RWPE1 (cell line): ENCODE data around the gene THRB.

Experiments
- CTCF ChIA-PET: fragments of 350-600 bp; sonication (Branson Sonifier 250); formaldehyde crosslinking; extraction: SDS; loops from one replicate; lab custom pipeline; 2021; lab: Yijun Ruan, JAX
- POLR2A ChIA-PET: fragments of 400-600 bp; formaldehyde crosslinking; extraction: SDS; loops from one replicate; lab custom pipeline; 2020; ENCODE audit warnings: antibody characterized with exemption; ENCODE audit not compliant: low non-redundant PET; lab: Yijun Ruan, JAX
- DNase-seq: peaks from one replicate; pipeline ENCODE4 v3.0.0; 2012; ENCODE audit warnings: low spot score
- H3K27ac ChIP-seq: fragments of 450-650 bp; 2 replicates; pipeline ENCODE4 v1.5.1; 2017
- CTCF ChIP-seq: fragments of 450-650 bp; conservative IDR thresholded peaks from 2 replicates; pipeline ENCODE4 v1.5.1; 2017; ENCODE audit warnings: low read depth, mild to moderate bottlenecking

The THRB gene

GRCh38 chr3:24500806-24501205 lies 6.2 kb upstream of the THRB start:
- CTCF ChIA-PET, result interaction anchor here (0.5 kb wide), 1 partner anchor 237 kb away, joined by 3 read pairs; no protein-coding TSS in a partner anchor
- POLR2A ChIA-PET, result no interaction called here
- H3K27ac ChIP-seq, result no peak overlapping the region
- DNase-seq, result no peak
- no peak for TF ChIP-seq CTCF

DNA sequence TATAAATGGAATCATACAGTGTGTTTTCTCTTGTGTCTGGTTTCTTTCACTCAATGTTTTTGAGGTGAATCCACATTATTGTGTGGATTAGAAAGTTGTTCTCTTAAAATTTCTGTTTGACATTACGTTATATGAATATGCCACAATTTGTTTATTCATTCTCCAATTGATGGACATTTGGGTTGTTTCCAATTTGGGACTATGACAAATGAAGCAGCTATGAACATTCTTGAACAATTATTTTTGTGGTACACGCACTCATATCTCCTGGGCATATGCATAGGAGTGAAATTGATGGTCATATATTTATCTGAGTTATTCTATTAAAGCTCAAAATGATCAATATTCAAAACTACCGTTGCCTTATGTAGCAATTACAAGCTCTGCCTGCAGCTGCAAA lies 5.3 kb upstream of the THRB start:
- no peak overlapping the region for H3K27ac ChIP-seq
- POLR2A ChIA-PET, result no interaction called here
- CTCF ChIA-PET, result interaction anchor here (0.5 to 0.8 kb wide), 2 partner anchors 171 to 236 kb away, joined by 3 read pairs; no protein-coding TSS in a partner anchor
- no peak for TF ChIP-seq CTCF
- no peak for DNase-seq

DNA sequence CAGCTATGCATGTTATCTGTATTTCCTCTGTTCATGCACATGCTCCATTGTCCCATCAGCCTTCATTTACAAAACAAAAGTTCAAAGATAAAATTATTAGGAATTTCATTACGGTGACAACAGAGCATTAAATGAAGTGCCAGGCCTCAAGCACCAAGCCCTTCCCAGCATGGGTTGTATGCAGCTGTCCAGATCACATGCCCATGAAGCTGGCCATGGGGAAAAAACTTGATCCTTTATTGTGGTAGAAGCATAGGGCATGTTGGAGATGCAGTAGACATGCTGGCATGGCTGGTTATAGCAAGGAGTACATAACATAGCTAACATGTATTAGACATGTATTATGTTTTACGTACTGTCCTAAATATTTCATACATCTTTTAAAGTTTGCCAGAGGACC lies 4.1 kb upstream of the THRB start:
- CTCF ChIA-PET, result no interaction called here

GRCh38 chr3:24498391-24498790 lies 3.7 kb upstream of the THRB start:
- no peak for DNase-seq
- no peak for TF ChIP-seq CTCF
- POLR2A ChIA-PET, result no interaction called here
- no peak overlapping the region for H3K27ac ChIP-seq
- CTCF ChIA-PET, result no interaction called here

More for the DNA sequence above, 4.1 kb upstream of the THRB start:
- POLR2A ChIA-PET, result no interaction called here
- TF ChIP-seq CTCF, result no peak
- no peak for DNase-seq
- no peak overlapping the region for H3K27ac ChIP-seq

DNA sequence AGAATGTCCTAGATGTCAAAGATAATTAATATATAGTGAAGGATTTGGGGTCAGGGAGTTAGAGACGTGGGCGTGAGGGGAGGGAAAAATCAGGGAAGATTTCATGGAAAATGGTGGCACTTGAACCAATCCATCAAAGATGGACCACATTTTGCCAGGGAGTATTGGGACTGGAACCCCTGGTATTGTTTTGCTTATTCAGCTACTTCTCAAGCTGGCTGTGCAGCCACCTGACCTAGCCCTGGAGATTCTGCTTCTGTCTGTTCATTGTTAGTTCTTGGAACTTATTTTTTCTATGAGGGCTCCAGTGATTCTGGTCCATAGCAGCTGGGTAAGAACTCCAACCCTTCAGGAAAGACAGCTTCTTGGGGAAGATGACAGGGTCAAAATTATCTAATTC lies 3.3 kb upstream of the THRB start:
- H3K27ac ChIP-seq, result no peak overlapping the region
- ChIA-PET CTCF (no interaction called here), POLR2A (no interaction called here)

GRCh38 chr3:24496529-24497482 lies 2.2 kb upstream of the THRB start:
- DNase-seq, result no peak
- ChIA-PET POLR2A (no interaction called here), CTCF (no interaction called here)
- H3K27ac ChIP-seq, result no peak overlapping the region
- no peak for TF ChIP-seq CTCF

More for the DNA sequence above, 3.3 kb upstream of the THRB start:
- DNase-seq, result no peak
- no peak for TF ChIP-seq CTCF
